ENCODE measurements around the gene POLR2H.

POLR2H gene

DNA sequence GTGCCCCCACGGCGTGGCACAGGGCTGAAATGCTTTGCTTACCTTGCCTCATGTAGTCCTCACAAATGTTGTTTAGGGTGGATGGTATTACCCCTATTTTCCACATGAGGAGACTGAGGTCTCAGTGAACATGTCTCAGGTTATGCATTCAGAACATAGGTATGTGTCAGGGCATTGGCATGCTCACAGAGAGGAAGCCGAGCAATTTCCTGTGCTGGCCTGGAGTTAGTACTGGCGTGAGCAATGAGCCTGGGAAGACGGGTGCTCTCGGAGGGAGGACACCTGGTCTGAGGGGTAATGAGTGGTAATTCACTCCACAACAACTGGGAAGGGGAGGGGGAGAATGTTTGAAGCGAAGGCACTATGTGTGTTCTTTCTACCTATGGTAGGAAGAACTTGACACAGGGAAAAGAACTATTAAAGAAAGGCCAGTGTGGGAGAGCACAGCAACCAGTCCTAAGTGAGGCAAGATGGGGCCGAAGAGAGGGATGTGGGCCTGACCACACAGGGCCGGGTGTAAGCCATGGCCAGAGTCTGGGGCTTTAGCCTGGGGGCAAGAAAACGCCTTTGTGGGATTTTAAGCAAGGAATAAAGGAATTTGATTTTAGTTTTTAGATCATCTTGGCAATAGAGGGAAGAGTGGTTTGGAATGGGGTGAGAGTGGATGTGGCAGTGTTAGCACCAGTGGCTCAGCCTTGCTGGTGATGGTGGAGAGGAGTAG lies 29.0 kb upstream of the POLR2H start:
- Histone ChIP-seq H3K4me2 (ENCODE audit: insufficient read depth, low read length) (no peak overlapping the region), H4K20me1 (ENCODE audit: insufficient read depth, low read length) (peaks cover 69% of the 10 kb centered on the region), H3K4me3 (ENCODE audit: low read depth in 1 of 2, low read length in 2 of 2) (no peak overlapping the region), H3K27ac (ENCODE audit: low read length) (no peak overlapping the region), H3K9me3 (ENCODE audit: insufficient read depth, low read length, severe bottlenecking) (no peaks in the 10 kb centered on the region), H3K79me2 (ENCODE audit: insufficient read depth, low read length) (peaks cover 19% of the 10 kb centered on the region), H3K9ac (ENCODE audit: low read depth, low read length) (no peak overlapping the region), H3K36me3 (ENCODE audit: insufficient read depth, low read length) (peaks cover 77% of the 10 kb centered on the region), H3K27me3 (ENCODE audit: insufficient read depth, low read length, poor library complexity) (no peaks in the 10 kb centered on the region), H3K4me1 (ENCODE audit: insufficient read depth, low read length) (peaks cover 16% of the 10 kb centered on the region), H2AFZ (ENCODE audit: low read depth, low read length) (no peak overlapping the region)
- TF ChIP-seq, protein P1, sequence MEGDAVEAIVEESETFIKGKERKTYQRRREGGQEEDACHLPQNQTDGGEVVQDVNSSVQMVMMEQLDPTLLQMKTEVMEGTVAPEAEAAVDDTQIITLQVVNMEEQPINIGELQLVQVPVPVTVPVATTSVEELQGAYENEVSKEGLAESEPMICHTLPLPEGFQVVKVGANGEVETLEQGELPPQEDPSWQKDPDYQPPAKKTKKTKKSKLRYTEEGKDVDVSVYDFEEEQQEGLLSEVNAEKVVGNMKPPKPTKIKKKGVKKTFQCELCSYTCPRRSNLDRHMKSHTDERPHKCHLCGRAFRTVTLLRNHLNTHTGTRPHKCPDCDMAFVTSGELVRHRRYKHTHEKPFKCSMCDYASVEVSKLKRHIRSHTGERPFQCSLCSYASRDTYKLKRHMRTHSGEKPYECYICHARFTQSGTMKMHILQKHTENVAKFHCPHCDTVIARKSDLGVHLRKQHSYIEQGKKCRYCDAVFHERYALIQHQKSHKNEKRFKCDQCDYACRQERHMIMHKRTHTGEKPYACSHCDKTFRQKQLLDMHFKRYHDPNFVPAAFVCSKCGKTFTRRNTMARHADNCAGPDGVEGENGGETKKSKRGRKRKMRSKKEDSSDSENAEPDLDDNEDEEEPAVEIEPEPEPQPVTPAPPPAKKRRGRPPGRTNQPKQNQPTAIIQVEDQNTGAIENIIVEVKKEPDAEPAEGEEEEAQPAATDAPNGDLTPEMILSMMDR (IDR thresholded peaks at IDR 0.05; ENCODE audit: borderline replicate concordance, extremely low read depth, low read length, poor library complexity, severe bottlenecking): no peak
- no peak for TF ChIP-seq EZH2 (IDR thresholded peaks at IDR 0.05; ENCODE audit: borderline replicate concordance, low read depth, low read length, severe bottlenecking)
- no peak for ATAC-seq (ENCODE audit: insufficient read depth, low read depth)
- DNase-seq: no peak

DNA sequence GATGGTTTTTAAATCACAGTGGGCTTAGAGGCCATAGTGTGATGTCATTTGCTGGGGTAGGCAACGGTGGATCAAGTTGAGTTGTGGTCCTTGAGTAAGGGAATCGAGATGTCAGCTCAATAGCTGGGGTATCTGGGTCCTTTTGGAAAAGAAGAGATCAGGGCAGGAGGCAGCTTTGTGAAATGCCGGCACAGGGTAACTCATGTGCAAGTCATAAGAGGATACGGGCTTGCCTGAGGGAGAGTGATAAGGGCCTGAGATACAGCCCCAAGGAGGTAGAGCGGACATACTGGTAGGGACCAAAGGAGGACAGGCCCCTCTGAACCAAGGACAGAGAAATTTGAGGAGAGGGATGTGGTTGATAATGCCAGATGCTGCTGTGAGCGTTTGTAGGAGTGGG lies 28.3 kb upstream of the POLR2H start:
- Histone ChIP-seq H3K9ac (ENCODE audit: low read depth, low read length) (no peak overlapping the region), H3K4me1 (ENCODE audit: insufficient read depth, low read length) (peaks cover 16% of the 10 kb centered on the region)

DNA sequence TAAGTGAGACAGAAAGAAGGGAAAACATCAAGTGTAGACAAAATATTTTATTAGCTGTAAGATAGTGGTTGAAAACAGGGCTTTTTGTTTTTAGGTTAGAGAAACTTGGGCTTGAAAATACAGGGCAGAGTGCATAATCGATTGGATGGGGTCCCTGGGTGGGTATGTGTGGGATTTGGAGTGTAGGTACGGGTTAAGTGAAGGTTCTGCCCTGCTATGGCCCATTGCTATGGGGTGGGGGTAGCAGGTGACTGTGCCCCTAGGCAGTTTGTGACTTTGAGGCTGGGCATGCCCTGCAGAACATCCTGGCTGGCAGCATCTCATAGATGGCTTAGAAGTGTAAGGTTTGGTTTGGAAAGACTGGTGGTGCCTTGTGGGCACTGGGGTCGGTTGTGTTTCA lies 27.8 kb upstream of the POLR2H start:
- Histone ChIP-seq H3K27me3 (ENCODE audit: insufficient read depth, low read length, poor library complexity) (no peaks in the 10 kb centered on the region), H2AFZ (ENCODE audit: low read depth, low read length) (no peak overlapping the region), H3K79me2 (ENCODE audit: insufficient read depth, low read length) (peaks cover 16% of the 10 kb centered on the region), H3K9me3 (ENCODE audit: insufficient read depth, low read length, severe bottlenecking) (no peaks in the 10 kb centered on the region), H3K4me2 (ENCODE audit: insufficient read depth, low read length) (no peak overlapping the region), H4K20me1 (ENCODE audit: insufficient read depth, low read length) (peaks cover 60% of the 10 kb centered on the region), H3K36me3 (ENCODE audit: insufficient read depth, low read length) (peaks cover 65% of the 10 kb centered on the region), H3K4me3 (ENCODE audit: low read depth in 1 of 2, low read length in 2 of 2) (no peak overlapping the region), H3K27ac (ENCODE audit: low read length) (no peak overlapping the region), H3K9ac (ENCODE audit: low read depth, low read length) (no peak overlapping the region), H3K4me1 (ENCODE audit: insufficient read depth, low read length) (peaks cover 16% of the 10 kb centered on the region)
- TF ChIP-seq, protein P1 (IDR thresholded peaks at IDR 0.05; ENCODE audit: borderline replicate concordance, extremely low read depth, low read length, poor library complexity, severe bottlenecking): no peak
- TF ChIP-seq EZH2 (IDR thresholded peaks at IDR 0.05; ENCODE audit: borderline replicate concordance, low read depth, low read length, severe bottlenecking): no peak
- DNase-seq (no peak), ATAC-seq (ENCODE audit: insufficient read depth, low read depth) (no peak)

More for the DNA sequence above, 28.3 kb upstream of the POLR2H start:
- Histone ChIP-seq H3K4me2 (ENCODE audit: insufficient read depth, low read length) (no peak overlapping the region), H3K27me3 (ENCODE audit: insufficient read depth, low read length, poor library complexity) (no peaks in the 10 kb centered on the region), H4K20me1 (ENCODE audit: insufficient read depth, low read length) (peaks cover 65% of the 10 kb centered on the region), H3K4me3 (ENCODE audit: low read depth in 1 of 2, low read length in 2 of 2) (no peak overlapping the region), H2AFZ (ENCODE audit: low read depth, low read length) (no peak overlapping the region), H3K27ac (ENCODE audit: low read length) (no peak overlapping the region), H3K36me3 (ENCODE audit: insufficient read depth, low read length) (peaks cover 70% of the 10 kb centered on the region), H3K9me3 (ENCODE audit: insufficient read depth, low read length, severe bottlenecking) (no peaks in the 10 kb centered on the region), H3K79me2 (ENCODE audit: insufficient read depth, low read length) (peaks cover 16% of the 10 kb centered on the region)
- ATAC-seq (ENCODE audit: insufficient read depth, low read depth) (no peak), DNase-seq (no peak)
- no peak for TF ChIP-seq EZH2 (IDR thresholded peaks at IDR 0.05; ENCODE audit: borderline replicate concordance, low read depth, low read length, severe bottlenecking)
- TF ChIP-seq, protein P1 (IDR thresholded peaks at IDR 0.05; ENCODE audit: borderline replicate concordance, extremely low read depth, low read length, poor library complexity, severe bottlenecking): no peak

All from DND-41 (cell line).